Endothelial cell of umbilical vein (primary cell): ENCODE measurements around the gene MAP10. TPM values are rescaled to one million over a fixed set of nuclear protein-coding genes. Genes with fewer than 3 reads are reported as not detected.

ENCODE experiments used
- BruUV-seq: library from RNA; stranded (reverse); fragments of 400-500 nt; replicated peaks from 2 replicates; lab custom pipeline; 2021; lab: Mats Ljungman, UMichigan
- CTCF ChIA-PET: fragments of 300-600, 350-600 bp; sonication (Branson Sonifier 250); formaldehyde crosslinking; loops from one replicate; lab custom pipeline; 2021; ENCODE audit warnings: antibody characterized with exemption, inconsistent platforms; lab: Charles Lee
- POLR2A ChIA-PET: fragments of 300-600, 350-600 bp; sonication (Branson Sonifier 250); formaldehyde crosslinking; loops from one replicate; lab custom pipeline; 2021; ENCODE audit warnings: antibody characterized with exemption, inconsistent platforms; lab: Charles Lee
- DNase-seq: peaks from one replicate; pipeline ENCODE4 v3.0.0-alpha.2; 2011; ENCODE audit warnings: low read depth, low spot score
- FAIRE-seq: peaks from 2 replicates; lab custom pipeline; 2011; peaks lifted over from hg19 to GRCh38; lab: Jason Lieb, UNC
- H2AFZ ChIP-seq: 2 replicates; pipeline ENCODE4 v1.6.0; 2012; ENCODE audit warnings: low read depth, low read length, control low read depth, inconsistent platforms
- H3K27ac ChIP-seq: 2 replicates; pipeline ENCODE4 v1.5.1; 2011; ENCODE audit warnings: low read depth, mild to moderate bottlenecking, control low read depth, low read length, moderate library complexity; ENCODE audit not compliant: insufficient read depth
- H3K27me3 ChIP-seq, 2 experiments: 2 replicates each; pipeline versions ENCODE4 v1.6.0 to v1.6.1; 2011; ENCODE audit warnings: low read length in 2 of 2, mixed read lengths in 1 of 2; ENCODE audit not compliant: control insufficient read depth in 2 of 2, insufficient read depth in 2 of 2
- H3K36me3 ChIP-seq, 2 experiments: 2 replicates in 1 of 2; 3 replicates in 1 of 2; pipeline ENCODE4 v1.5.1; 2011; ENCODE audit warnings: low read length in 2 of 2, mild to moderate bottlenecking in 1 of 2, moderate library complexity in 1 of 2; ENCODE audit not compliant: control insufficient read depth in 2 of 2, insufficient read depth in 2 of 2; ENCODE audit errors: extremely low read depth in 1 of 2
- H3K4me1 ChIP-seq: 3 replicates; pipeline ENCODE4 v1.5.1; 2011; ENCODE audit warnings: mild to moderate bottlenecking, low read length; ENCODE audit not compliant: control insufficient read depth, insufficient read depth; ENCODE audit errors: extremely low read depth
- H3K4me2 ChIP-seq: 2 replicates; pipeline ENCODE4 v1.6.1; 2011; ENCODE audit warnings: low read length, control low read depth, mixed read lengths; ENCODE audit not compliant: insufficient read depth
- H3K4me3 ChIP-seq, 3 experiments: fragments of 200-600 bp in 1 of 3; sonication (generic), shearing (Covaris generic) in 1 of 3; replicated peaks in 1 of 3; 2 replicates each; pipeline ENCODE4 v1.5.1; 2011 to 2016; ENCODE audit warnings: control low read depth in 3 of 3, low read length in 3 of 3, mild to moderate bottlenecking in 2 of 3, inconsistent platforms in 1 of 3, low read depth in 1 of 3, moderate library complexity in 1 of 3; ENCODE audit not compliant: insufficient read depth in 1 of 3
- H3K79me2 ChIP-seq: 2 replicates; pipeline ENCODE4 v1.6.0; 2012; ENCODE audit warnings: low read length, inconsistent platforms; ENCODE audit not compliant: control insufficient read depth, insufficient read depth
- H3K9ac ChIP-seq: replicated peaks from 2 replicates; pipeline ENCODE3; 2011; ENCODE audit warnings: low read length, control low read depth; ENCODE audit not compliant: insufficient read depth; ENCODE audit errors: extremely low read depth
- H3K9me1 ChIP-seq: replicated peaks from 3 replicates; pipeline ENCODE4 v1.6.0; 2011; ENCODE audit warnings: mild to moderate bottlenecking, low read length; ENCODE audit not compliant: control insufficient read depth, insufficient read depth; ENCODE audit errors: extremely low read depth
- H3K9me3 ChIP-seq: replicated peaks from 2 replicates; pipeline ENCODE4 v1.5.1; 2012; ENCODE audit warnings: low read length, inconsistent platforms; ENCODE audit not compliant: control insufficient read depth, insufficient read depth
- H4K20me1 ChIP-seq: replicated peaks from 2 replicates; pipeline ENCODE3; 2011; ENCODE audit warnings: mild to moderate bottlenecking, low read length; ENCODE audit not compliant: control insufficient read depth, insufficient read depth; ENCODE audit errors: extremely low read depth
- CTCF ChIP-seq, 2 donors: IDR thresholded peaks; 1 replicate in 1 of 2; 2 replicates in 1 of 2; pipeline ENCODE4 v1.5.1; 2011; ENCODE audit warnings: low read length in 2 of 2, mild to moderate bottlenecking in 2 of 2, moderate library complexity in 2 of 2, control low read depth in 1 of 2, inconsistent platforms in 1 of 2, low read depth in 1 of 2; ENCODE audit not compliant: insufficient read depth in 1 of 2; ENCODE audit errors: extremely low read depth in 1 of 2
- EZH2 ChIP-seq: IDR thresholded peaks from 2 replicates; pipeline ENCODE4 v1.6.1; 2012; ENCODE audit warnings: borderline replicate concordance, low read depth, mild to moderate bottlenecking, moderate library complexity, low read length, inconsistent platforms; ENCODE audit not compliant: severe bottlenecking
- FOS ChIP-seq: IDR thresholded peaks from 2 replicates; pipeline ENCODE4 v1.6.1; 2011; ENCODE audit warnings: mild to moderate bottlenecking, low read length, moderate library complexity, borderline replicate concordance; ENCODE audit not compliant: insufficient read depth
- GATA2 ChIP-seq: IDR thresholded peaks from 2 replicates; pipeline ENCODE4 v1.7.0; 2011; ENCODE audit warnings: low read depth, mild to moderate bottlenecking, moderate library complexity, mixed read lengths, low read length; ENCODE audit not compliant: insufficient read length, insufficient read depth
- JUN ChIP-seq: IDR thresholded peaks from 2 replicates; pipeline ENCODE4 v1.6.1; 2011; ENCODE audit warnings: borderline replicate concordance, low read depth; ENCODE audit not compliant: insufficient read length, insufficient read depth
- MAX ChIP-seq: IDR thresholded peaks from 2 replicates; pipeline ENCODE4 v1.6.1; 2011; ENCODE audit not compliant: insufficient read depth, insufficient read length
- MYC ChIP-seq: IDR thresholded peaks from one replicate; pipeline ENCODE4 v1.6.1; 2011; ENCODE audit warnings: mild to moderate bottlenecking, low read depth, low read length
- POLR2A ChIP-seq: IDR thresholded peaks from 2 replicates; pipeline ENCODE4 v1.6.1; 2012; ENCODE audit warnings: low read depth, mild to moderate bottlenecking, control low read depth, low read length
- POLR2AphosphoS5 ChIP-seq: IDR thresholded peaks from 2 replicates; pipeline ENCODE4 v1.6.1; 2012; ENCODE audit warnings: low read depth, mild to moderate bottlenecking, control low read depth, low read length, moderate library complexity; ENCODE audit not compliant: insufficient read depth
- dilution Hi-C: fragments of 300-500 bp; cut with MboI; formaldehyde crosslinking; loops from one replicate; pipeline ENCODE4 v1.15.0; 2019; ENCODE audit warnings: low sequenced_read_pairs; ENCODE audit not compliant: extremely low pct_ligation_motif_present
- intact Hi-C: fragments of 100-400 bp; cut with micrococcal nuclease; formaldehyde crosslinking; loops from one replicate; pipeline ENCODE4 v1.10.0; 2022
- polyA plus RNA-seq, 4 experiments: library from polyadenylated mRNA; depleted of rRNA in 3 of 4; stranded (reverse) in 3 of 4; unstranded in 1 of 4; fragments of >200 nt; gene quantifications; 2 replicates each; pipeline versions ENCODE4 v1.2.1 to v1.2.3, GENCODE V29; 2011 to 2012; ENCODE audit warnings: missing spikeins in 1 of 4
- total RNA-seq: library from RNA; stranded (reverse); gene quantifications from 2 replicates; pipeline ENCODE4 v1.2.3, GENCODE V29; 2021

The MAP10 gene
- total and polyA plus RNA-seq, 2 donors (not counting 3 experiments of a cell fraction or from before 2014, with no cell fraction given), result 0.88 to 2.0 TPM

GRCh38 chr1:232793944-232794343 is 11.3 kb upstream of the MAP10 start:
- dilution Hi-C loops, result no loop called here
- no peak overlapping the region for H3K4me2 ChIP-seq
- H3K36me3 ChIP-seq, result no peaks in the 10 kb centered on the region
- no peak overlapping the region for H3K27ac ChIP-seq
- H3K9ac ChIP-seq, result no peak overlapping the region
- no peak overlapping the region for H3K4me3 ChIP-seq
- H2AFZ ChIP-seq, result peak overlapping the region; percentile 32
- H4K20me1 ChIP-seq, result no peaks in the 10 kb centered on the region
- FAIRE-seq (peak; percentile 40), DNase-seq (peak; percentile 25)
- intact Hi-C loops, result loop anchor here (5.0 kb wide), 1 partner anchor 157 kb away; no protein-coding TSS in a partner anchor
- no peaks in the 10 kb centered on the region for H3K79me2 ChIP-seq
- H3K9me3 ChIP-seq, result no peaks in the 10 kb centered on the region
- TF ChIP-seq FOS (no peak), POLR2AphosphoS5 (no peak), MAX (no peak), EZH2 (no peak), CTCF (IDR thresholded peaks at IDR 0.05; ENCODE audit: extremely low read depth in 1 of 2, insufficient read depth in 1 of 2, low read depth in 1 of 2, low read length in 2 of 2) (no peak), POLR2A (no peak), JUN (no peak), MYC (no peak), GATA2 (no peak)
- no peaks in the 10 kb centered on the region for H3K9me1 ChIP-seq
- ChIA-PET CTCF (interaction anchor here (0.6 to 1.6 kb wide), 7 partner anchors 9 to 164 kb away, joined by 3 to 7 read pairs (median 4); partner anchors contain the start of gene SIPA1L2), POLR2A (no interaction called here)
- H3K4me1 ChIP-seq, result peaks cover 3% of the 10 kb centered on the region
- no peaks in the 10 kb centered on the region for H3K27me3 ChIP-seq
- BruUV-seq, result no TSS peak
